NT2/D1 (cell line): ENCODE results near the gene CCL4.
"Not testable (repeated sequence)": the region's sequence is repeated elsewhere in the genome, so short reads cannot be mapped to it uniquely, and the experiment has no call there.

Experiments used
- DNase-seq: peaks from one replicate; pipeline ENCODE4 v3.0.0-alpha.2; 2011; ENCODE audit warnings: low read depth, low spot score
- H3K27me3 ChIP-seq: 2 replicates; pipeline ENCODE4 v1.6.0; 2011; ENCODE audit warnings: mild to moderate bottlenecking; ENCODE audit not compliant: insufficient read length, insufficient read depth
- H3K36me3 ChIP-seq: 2 replicates; pipeline ENCODE4 v1.6.1; 2011; ENCODE audit warnings: mild to moderate bottlenecking, low read length, mixed read lengths; ENCODE audit not compliant: insufficient read depth, insufficient read length
- H3K4me1 ChIP-seq: 2 replicates; pipeline ENCODE4 v1.5.1; 2011; ENCODE audit not compliant: insufficient read depth, insufficient read length
- H3K4me3 ChIP-seq: 2 replicates; pipeline ENCODE4 v1.5.1; 2011; ENCODE audit warnings: low read depth; ENCODE audit not compliant: insufficient read length
- H3K9ac ChIP-seq: 2 replicates; pipeline ENCODE4 v1.6.0; 2011; ENCODE audit warnings: low read depth; ENCODE audit not compliant: insufficient read length
- H3K9me3 ChIP-seq: 2 replicates; pipeline ENCODE4 v1.5.1; 2011; ENCODE audit warnings: mild to moderate bottlenecking, low read length; ENCODE audit not compliant: insufficient read depth
- SUZ12 ChIP-seq: IDR thresholded peaks from 2 replicates; pipeline ENCODE4 v1.6.1; 2011; ENCODE audit not compliant: insufficient read length, insufficient read depth; ENCODE audit errors: extremely low read depth
- YY1 ChIP-seq: IDR thresholded peaks from 2 replicates; pipeline ENCODE4 v1.6.1; 2011; ENCODE audit not compliant: insufficient read length, insufficient read depth
- ZNF274 ChIP-seq: IDR thresholded peaks from 2 replicates; pipeline ENCODE4 v1.6.1; 2011; ENCODE audit warnings: mild to moderate bottlenecking, low read depth, low read length

Gene CCL4

GRCh38 chr17:36092230-36092629 lies 11.4 kb upstream of the CCL4 start:
- Histone ChIP-seq H3K36me3 (no peaks in the 10 kb centered on the region), H3K9me3 (no peaks in the 10 kb centered on the region), H3K4me1 (no peaks in the 10 kb centered on the region), H3K4me3 (no peak overlapping the region), H3K9ac (no peak overlapping the region), H3K27me3 (no peaks in the 10 kb centered on the region)
- no peak for DNase-seq
- TF ChIP-seq ZNF274: no peak
- no peak for TF ChIP-seq YY1
- no peak for TF ChIP-seq SUZ12

GRCh38 chr17:36092715-36093114 lies 10.9 kb upstream of the CCL4 start:
- H3K9ac ChIP-seq, H3K9me3 ChIP-seq, H3K4me3 ChIP-seq, H3K27me3 ChIP-seq, H3K36me3 ChIP-seq, H3K4me1 ChIP-seq, DNase-seq: not testable (repeated sequence)

- no peak for TF ChIP-seq SUZ12
- TF ChIP-seq YY1: no peak
- TF ChIP-seq ZNF274: no peak
- H3K4me1 ChIP-seq: no peaks in the 10 kb centered on the region
- no peak overlapping the region for H3K4me3 ChIP-seq
- H3K9ac ChIP-seq: no peak overlapping the region
- DNase-seq: no peak
- H3K9me3 ChIP-seq: no peaks in the 10 kb centered on the region
- H3K36me3 ChIP-seq: no peaks in the 10 kb centered on the region
- H3K27me3 ChIP-seq: no peaks in the 10 kb centered on the region
These were observed 9.4 kb upstream of the CCL4 start for GRCh38 chr17:36094232-36094631.

GRCh38 chr17:36094746-36095145 lies 8.9 kb upstream of the CCL4 start:
- no peak overlapping the region for H3K9ac ChIP-seq
- no peaks in the 10 kb centered on the region for H3K36me3 ChIP-seq
- no peaks in the 10 kb centered on the region for H3K4me1 ChIP-seq
- H3K27me3 ChIP-seq: no peaks in the 10 kb centered on the region
- DNase-seq: no peak
- H3K9me3 ChIP-seq: no peaks in the 10 kb centered on the region
- no peak for TF ChIP-seq ZNF274
- TF ChIP-seq YY1: no peak
- no peak overlapping the region for H3K4me3 ChIP-seq

- no peaks in the 10 kb centered on the region for H3K36me3 ChIP-seq
- no peaks in the 10 kb centered on the region for H3K4me1 ChIP-seq
- no peak overlapping the region for H3K9ac ChIP-seq
- DNase-seq: no peak
- H3K4me3 ChIP-seq: no peak overlapping the region
- TF ChIP-seq ZNF274 (no peak), YY1 (no peak), SUZ12 (no peak)
- H3K27me3 ChIP-seq: no peaks in the 10 kb centered on the region
- H3K9me3 ChIP-seq: no peaks in the 10 kb centered on the region
These were observed 7.6 kb upstream of the CCL4 start for GRCh38 chr17:36095992-36096391.

GRCh38 chr17:36099004-36099403 lies 4.6 kb upstream of the CCL4 start:
- not testable (repeated sequence) for H3K27me3 ChIP-seq, DNase-seq, H3K9me3 ChIP-seq, H3K9ac ChIP-seq, H3K4me1 ChIP-seq, H3K36me3 ChIP-seq, H3K4me3 ChIP-seq

GRCh38 chr17:36104246-36104645 lies 619 bp downstream of the CCL4 start:
- H3K27me3 ChIP-seq, DNase-seq, H3K4me1 ChIP-seq, H3K36me3 ChIP-seq, H3K4me3 ChIP-seq, H3K9ac ChIP-seq, H3K9me3 ChIP-seq: not testable (repeated sequence)

- no peak overlapping the region for H3K9ac ChIP-seq
- no peak for TF ChIP-seq YY1
- TF ChIP-seq SUZ12: no peak
- no peak for TF ChIP-seq ZNF274
- H3K36me3 ChIP-seq: no peaks in the 10 kb centered on the region
- H3K27me3 ChIP-seq: no peaks in the 10 kb centered on the region
- no peak overlapping the region for H3K4me3 ChIP-seq
- DNase-seq: no peak
- no peaks in the 10 kb centered on the region for H3K4me1 ChIP-seq
- no peaks in the 10 kb centered on the region for H3K9me3 ChIP-seq
These were observed 1.1 kb downstream of the CCL4 start for GRCh38 chr17:36104701-36105181.
